ENCODE measurements around the gene SEC22C. TPM values are rescaled to one million over a fixed set of nuclear protein-coding genes. Genes with fewer than 3 reads are reported as not detected.
A peak's percentile ranks its signal among the peaks of the same experiment; 100 is the strongest.
"Not testable (repeated sequence)": the region's sequence is repeated elsewhere in the genome, so short reads cannot be mapped to it uniquely, and the experiment has no call there.

Gene SEC22C
- total RNA-seq, 2 experiments from 2014 or later, result 41.2 to 45.9 TPM

DNA sequence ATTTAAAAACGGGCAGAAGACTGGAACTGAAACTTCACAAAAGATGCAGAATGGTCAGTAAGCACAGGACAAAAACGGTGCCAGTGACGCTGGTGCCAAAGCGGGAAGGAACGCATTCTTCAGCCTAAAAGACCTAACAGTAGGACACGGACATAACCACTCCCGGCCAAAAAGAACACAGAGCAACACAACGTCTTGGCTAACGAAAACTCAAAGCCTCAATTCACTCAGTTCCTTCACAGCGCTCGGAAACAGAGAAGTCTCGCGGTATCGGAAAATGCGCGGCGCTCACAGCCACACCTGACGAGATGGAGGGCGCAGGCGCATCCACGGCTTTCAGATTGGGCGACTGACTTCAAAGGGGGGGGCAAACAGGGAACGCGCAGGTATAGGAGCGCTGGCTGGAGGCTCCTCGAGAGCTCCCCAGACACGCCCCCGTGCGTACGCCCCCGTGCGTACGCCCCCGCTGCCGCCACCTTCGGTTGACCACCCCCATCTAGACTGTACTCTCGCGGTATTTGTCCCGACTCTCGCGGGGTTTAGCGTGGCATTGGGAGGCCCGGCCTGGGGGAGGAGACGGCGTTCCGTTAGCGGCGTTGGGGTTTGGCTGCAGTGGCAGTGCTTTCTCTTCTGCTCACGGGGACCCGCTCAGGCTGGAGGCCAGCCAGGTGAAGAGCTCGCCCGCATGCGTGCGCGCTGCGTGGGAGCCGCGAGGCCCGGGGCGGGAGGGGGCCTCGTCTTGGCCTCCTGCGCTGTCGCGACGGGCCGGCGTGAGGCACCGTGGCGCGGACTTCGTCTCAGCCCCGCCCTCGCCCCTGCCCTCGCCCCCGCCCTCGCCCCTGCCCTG lies 18.6 kb upstream of the SEC22C start, which contains the start of gene NKTR:
TSS of gene NKTR (plus strand) at position 576 of the 847 bp plus-strand sequence. CDS start 321 bp downstream, outside the sequence.
- Mint-ChIP-seq H3K36me3 (ENCODE audit: low read depth) (peaks cover 21% of the 10 kb centered on the region), H3K4me1 (ENCODE audit: low read depth) (peaks cover 27% of the 10 kb centered on the region), H3K4me3 (peak within 1 kb of the TSS; percentile 96), H3K27ac (peak within 1 kb of the TSS; percentile 99), H3K9me3 (peaks cover 5% of the 10 kb centered on the region), H3K27me3 (ENCODE audit: low read depth) (no peaks in the 10 kb centered on the region)
- CTCF ChIA-PET, result interaction anchor here (0.5 to 3.1 kb wide), 7 partner anchors 9 to 41 kb away, joined by 3 to 16 read pairs (median 6); partner anchors contain the start of genes SEC22C and SS18L2
- intact Hi-C loops (cut with micrococcal nuclease), result loop anchor here (1.0 to 10.0 kb wide), 10 partner anchors 10 to 1097 kb away; partner anchors contain the start of genes ANO10, SS18L2, ULK4 and VIPR1
- DNase-seq, result peak; percentile 99

- CTCF ChIA-PET, result interaction anchor here (0.6 kb wide), 1 partner anchor 246 kb away, joined by 3 read pairs; no protein-coding TSS in a partner anchor
- H3K4me1 Mint-ChIP-seq (ENCODE audit: low read depth), result peaks cover 26% of the 10 kb centered on the region
- H3K27ac Mint-ChIP-seq; intact Hi-C loops (cut with micrococcal nuclease); H3K27me3 Mint-ChIP-seq (ENCODE audit: low read depth); DNase-seq; H3K9me3 Mint-ChIP-seq; H3K4me3 Mint-ChIP-seq: not testable (repeated sequence)
- peaks cover 16% of the 10 kb centered on the region for H3K36me3 Mint-ChIP-seq (ENCODE audit: low read depth)
Measured at GRCh38 chr3:42597098-42597497, 15.3 kb upstream of the SEC22C start.

DNA sequence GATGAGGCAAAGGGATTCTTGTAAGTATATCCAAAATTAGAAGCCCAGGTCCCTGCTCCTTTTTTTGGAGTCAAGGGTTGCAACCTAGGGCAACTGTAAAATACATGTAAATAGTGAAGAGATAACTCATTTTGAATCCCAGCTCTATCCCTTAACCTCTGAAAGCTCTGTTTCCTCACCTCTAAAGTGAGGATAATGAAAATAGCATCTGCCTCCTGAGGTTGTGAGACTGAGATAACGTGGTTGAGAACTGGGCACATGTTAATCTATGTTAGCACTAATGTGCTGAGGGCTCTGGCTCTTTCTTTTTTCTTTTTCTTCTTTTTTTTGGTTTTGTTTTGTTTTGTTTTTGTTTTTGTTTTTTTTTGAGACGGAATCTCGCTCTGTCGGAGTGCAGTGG lies 13.9 kb upstream of the SEC22C start:
- no peak overlapping the region for H3K27ac Mint-ChIP-seq
- H3K27me3 Mint-ChIP-seq (ENCODE audit: low read depth), result no peaks in the 10 kb centered on the region
- intact Hi-C loops (cut with micrococcal nuclease), result no loop called here
- no peak overlapping the region for H3K4me3 Mint-ChIP-seq
- CTCF ChIA-PET, result interaction anchor here (1.1 kb wide), 1 partner anchor 17 kb away, joined by 4 read pairs; no protein-coding TSS in a partner anchor
- peaks cover 21% of the 10 kb centered on the region for H3K36me3 Mint-ChIP-seq (ENCODE audit: low read depth)
- peaks cover 33% of the 10 kb centered on the region for H3K4me1 Mint-ChIP-seq (ENCODE audit: low read depth)
- no peak for DNase-seq
- H3K9me3 Mint-ChIP-seq, result peaks cover 2% of the 10 kb centered on the region

DNA sequence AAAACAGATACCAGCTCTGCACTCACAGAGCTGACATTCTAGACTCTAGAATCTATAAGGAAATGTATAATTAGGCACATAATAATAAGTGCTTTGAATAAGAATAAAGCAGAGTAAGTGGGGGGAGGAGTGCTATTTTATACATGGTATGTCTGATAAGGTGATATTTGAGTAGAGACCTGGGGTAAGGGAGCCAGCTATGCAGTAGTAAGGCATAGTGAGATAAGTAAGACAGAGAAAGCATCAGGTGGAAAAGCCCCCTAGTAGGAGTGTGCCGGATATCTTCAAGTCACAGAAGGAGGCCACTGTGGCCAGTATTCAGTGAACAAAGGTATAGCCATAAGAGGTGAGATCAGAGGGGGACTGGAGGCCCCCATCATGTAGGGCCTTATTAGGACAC lies 11.9 kb upstream of the SEC22C start:
- no peak overlapping the region for H3K4me3 Mint-ChIP-seq
- H3K27ac Mint-ChIP-seq, result no peak overlapping the region
- H3K4me1 Mint-ChIP-seq (ENCODE audit: low read depth), result peaks cover 38% of the 10 kb centered on the region
- DNase-seq, result no peak
- peaks cover 2% of the 10 kb centered on the region for H3K9me3 Mint-ChIP-seq
- CTCF ChIA-PET, result interaction anchor here (0.6 kb wide), 1 partner anchor 309 kb away, joined by 4 read pairs; no protein-coding TSS in a partner anchor
- intact Hi-C loops (cut with micrococcal nuclease), result no loop called here
- no peaks in the 10 kb centered on the region for H3K27me3 Mint-ChIP-seq (ENCODE audit: low read depth)
- H3K36me3 Mint-ChIP-seq (ENCODE audit: low read depth), result peaks cover 22% of the 10 kb centered on the region

- peak overlapping the region; percentile 84 for H3K27ac Mint-ChIP-seq
- DNase-seq, result no peak
- peak overlapping the region; percentile 96 for H3K4me3 Mint-ChIP-seq
- CTCF ChIA-PET, result interaction anchor here (0.7 to 3.5 kb wide), 2 partner anchors 11 to 45 kb away, joined by 3 to 15 read pairs; no protein-coding TSS in a partner anchor
- no peaks in the 10 kb centered on the region for H3K9me3 Mint-ChIP-seq
- peaks cover 17% of the 10 kb centered on the region for H3K36me3 Mint-ChIP-seq (ENCODE audit: low read depth)
- H3K27me3 Mint-ChIP-seq (ENCODE audit: low read depth), result no peaks in the 10 kb centered on the region
- peaks cover 35% of the 10 kb centered on the region for H3K4me1 Mint-ChIP-seq (ENCODE audit: low read depth)
- intact Hi-C loops (cut with micrococcal nuclease), result loop anchor here (2.0 kb wide), 1 partner anchor 47 kb away; no protein-coding TSS in a partner anchor
Measured at GRCh38 chr3:42591811-42592210, 10.0 kb upstream of the SEC22C start.

- DNase-seq, result no peak
- H3K27ac Mint-ChIP-seq, result peak overlapping the region; percentile 84
- peaks cover 35% of the 10 kb centered on the region for H3K4me1 Mint-ChIP-seq (ENCODE audit: low read depth)
- intact Hi-C loops (cut with micrococcal nuclease), result loop anchor here (1.0 to 2.0 kb wide), 3 partner anchors 9 to 48 kb away; partner anchors contain the start of gene NKTR
- H3K36me3 Mint-ChIP-seq (ENCODE audit: low read depth), result peaks cover 16% of the 10 kb centered on the region
- CTCF ChIA-PET, result interaction anchor here (0.7 to 3.5 kb wide), 5 partner anchors 10 to 45 kb away, joined by 3 to 15 read pairs (median 4); partner anchors contain the start of gene NKTR
- H3K4me3 Mint-ChIP-seq, result peak overlapping the region; percentile 96
- H3K27me3 Mint-ChIP-seq (ENCODE audit: low read depth), result no peaks in the 10 kb centered on the region
- no peaks in the 10 kb centered on the region for H3K9me3 Mint-ChIP-seq
Measured at GRCh38 chr3:42590989-42591756, 9.4 kb upstream of the SEC22C start.

DNA sequence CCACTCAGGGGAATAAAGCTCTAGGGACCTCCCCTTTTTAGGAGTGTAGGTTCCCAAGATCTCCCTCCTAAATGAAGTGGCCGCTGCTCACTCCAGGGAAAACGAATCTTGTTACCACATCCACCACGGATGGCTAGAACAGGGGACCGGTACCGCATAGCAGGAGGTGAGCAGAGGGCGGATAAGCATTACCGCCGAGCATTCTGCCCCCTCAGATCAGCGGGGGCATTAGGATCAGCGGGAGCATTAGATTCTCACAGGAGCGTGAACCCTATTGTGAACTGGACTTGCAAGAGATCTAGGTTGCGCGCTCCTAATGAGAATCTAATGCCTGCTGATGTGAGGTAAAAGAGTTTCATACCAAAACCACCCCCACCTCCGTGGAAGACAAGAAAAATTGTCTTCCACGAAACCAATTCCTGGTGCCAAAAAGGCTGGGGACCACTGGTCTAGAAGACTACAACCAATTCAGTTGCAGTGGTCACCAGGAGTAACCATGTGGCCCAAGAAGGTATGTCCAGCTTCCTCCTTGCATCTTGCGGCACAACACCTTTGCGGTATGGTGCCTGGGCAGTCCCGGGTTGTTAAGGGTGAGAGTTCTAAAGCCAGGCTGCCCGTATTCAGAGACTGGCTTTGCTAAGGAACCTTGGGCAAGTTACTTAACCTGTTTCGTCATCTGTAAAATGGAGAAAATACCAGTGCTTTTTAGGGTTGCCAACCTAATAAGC lies 7.8 kb upstream of the SEC22C start:
- DNase-seq, result no peak
- Mint-ChIP-seq H3K4me1 (ENCODE audit: low read depth) (peaks cover 33% of the 10 kb centered on the region), H3K27ac (peak overlapping the region; percentile 84), H3K4me3 (peak overlapping the region; percentile 96), H3K9me3 (no peaks in the 10 kb centered on the region), H3K27me3 (ENCODE audit: low read depth) (no peaks in the 10 kb centered on the region), H3K36me3 (ENCODE audit: low read depth) (peaks cover 15% of the 10 kb centered on the region)
- CTCF ChIA-PET, result interaction anchor here (0.8 to 3.5 kb wide), 3 partner anchors 11 to 191 kb away, joined by 3 to 15 read pairs (median 3); partner anchors contain the start of gene NKTR
- intact Hi-C loops (cut with micrococcal nuclease), result loop anchor here (1.0 to 10.0 kb wide), 4 partner anchors 7 to 695 kb away; partner anchors contain the start of genes NKTR and SNRK

DNA sequence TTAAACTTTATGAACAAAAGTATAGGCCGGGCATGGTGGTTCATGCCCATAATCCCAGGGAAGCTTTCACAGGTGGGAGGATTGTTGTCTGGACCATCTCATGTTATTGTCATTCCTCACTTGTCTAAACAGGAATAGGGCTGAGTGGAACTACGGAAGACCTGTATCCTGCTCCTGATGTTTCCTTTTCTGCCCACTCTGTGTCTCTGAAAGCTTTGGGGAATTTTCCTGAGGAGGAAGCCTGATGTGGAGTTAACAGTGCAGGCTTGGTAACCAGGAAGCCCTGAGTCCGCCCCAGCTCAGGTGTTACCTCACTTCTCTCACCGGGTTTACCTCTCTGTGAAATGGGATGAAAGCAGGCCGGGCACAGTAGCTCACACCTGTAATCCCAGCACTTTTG lies 6.9 kb upstream of the SEC22C start:
- H3K27ac Mint-ChIP-seq, result no peak overlapping the region
- DNase-seq, result no peak

GRCh38 chr3:42582474-42583070 lies 805 bp upstream of the SEC22C start:
- DNase-seq, result no peak
- Mint-ChIP-seq H3K27me3 (ENCODE audit: low read depth) (no peaks in the 10 kb centered on the region), H3K36me3 (ENCODE audit: low read depth) (peaks cover 9% of the 10 kb centered on the region), H3K27ac (peak overlapping the region; percentile 93), H3K4me1 (ENCODE audit: low read depth) (peaks cover 39% of the 10 kb centered on the region), H3K4me3 (peak overlapping the region; percentile 90), H3K9me3 (no peaks in the 10 kb centered on the region)
- intact Hi-C loops (cut with micrococcal nuclease), result loop anchor here (1.0 to 10.0 kb wide), 10 partner anchors 8 to 702 kb away; partner anchors contain the start of genes CCDC13, HIGD1A, NKTR and SNRK
- CTCF ChIA-PET, result interaction anchor here (0.7 to 3.4 kb wide), 9 partner anchors 19 to 786 kb away, joined by 3 to 24 read pairs (median 3); partner anchors contain the start of genes NKTR, VIPR1 and ZBTB47

More for the DNA sequence above, 6.9 kb upstream of the SEC22C start:
- Mint-ChIP-seq H3K36me3 (ENCODE audit: low read depth) (peaks cover 11% of the 10 kb centered on the region), H3K4me1 (ENCODE audit: low read depth) (peaks cover 26% of the 10 kb centered on the region), H3K27me3 (ENCODE audit: low read depth) (no peaks in the 10 kb centered on the region), H3K4me3 (no peak overlapping the region), H3K9me3 (no peaks in the 10 kb centered on the region)
- intact Hi-C loops (cut with micrococcal nuclease), result loop anchor here (10.0 kb wide), 1 partner anchor 696 kb away; the partner anchor contains the start of gene SNRK
- CTCF ChIA-PET, result interaction anchor here (0.5 to 3.5 kb wide), 3 partner anchors 48 to 159 kb away, joined by 4 to 15 read pairs (median 5); no protein-coding TSS in a partner anchor

- DNase-seq, result no peak
- no peaks in the 10 kb centered on the region for H3K9me3 Mint-ChIP-seq
- H3K4me1 Mint-ChIP-seq (ENCODE audit: low read depth), result peaks cover 39% of the 10 kb centered on the region
- peak overlapping the region; percentile 90 for H3K4me3 Mint-ChIP-seq
- intact Hi-C loops (cut with micrococcal nuclease), result loop anchor here (1.0 to 10.0 kb wide), 4 partner anchors 25 to 703 kb away; partner anchors contain the start of genes HIGD1A, SNRK and ULK4
- no peaks in the 10 kb centered on the region for H3K27me3 Mint-ChIP-seq (ENCODE audit: low read depth)
- H3K27ac Mint-ChIP-seq, result peak overlapping the region; percentile 61
- CTCF ChIA-PET, result interaction anchor here (0.6 to 3.4 kb wide), 6 partner anchors 9 to 163 kb away, joined by 3 to 24 read pairs (median 10); partner anchors contain the start of genes NKTR and SS18L2
- peaks cover 9% of the 10 kb centered on the region for H3K36me3 Mint-ChIP-seq (ENCODE audit: low read depth)
Measured at GRCh38 chr3:42581400-42581708, 413 bp downstream of the SEC22C start.
